IMR-90 (cell line): ENCODE data around the gene MATK.

ENCODE experiments used
- BHLHE40 ChIP-seq: fragments of 150-350 bp; IDR thresholded peaks from 2 replicates; pipeline ENCODE4 v1.6.1; 2016; ENCODE audit warnings: mild to moderate bottlenecking, low read depth, low read length
- CEBPB ChIP-seq: IDR thresholded peaks from 2 replicates; pipeline ENCODE4 v1.6.1; 2012; ENCODE audit warnings: low read depth, low read length, improper control_type of control experiment
- CTCF ChIP-seq: conservative IDR thresholded peaks from 2 replicates; pipeline ENCODE4 v1.5.1; 2012; ENCODE audit warnings: mild to moderate bottlenecking, low read depth, low read length, improper control_type of control experiment
- ELK1 ChIP-seq: fragments of 150-350 bp; IDR thresholded peaks from 2 replicates; pipeline ENCODE4 v1.6.1; 2016; ENCODE audit warnings: low read depth, mild to moderate bottlenecking, low read length, moderate library complexity, borderline replicate concordance
- MAFK ChIP-seq: IDR thresholded peaks from 2 replicates; pipeline ENCODE4 v1.6.1; 2012; ENCODE audit warnings: low read depth, low read length, improper control_type of control experiment
- MXI1 ChIP-seq: IDR thresholded peaks from 2 replicates; pipeline ENCODE4 v1.6.1; 2012; ENCODE audit warnings: low read depth, mild to moderate bottlenecking, low read length, moderate library complexity, borderline replicate concordance
- POLR2A ChIP-seq: IDR thresholded peaks from 2 replicates; pipeline ENCODE4 v1.6.1; 2012; ENCODE audit warnings: mild to moderate bottlenecking, low read depth, low read length
- RAD21 ChIP-seq: IDR thresholded peaks from 2 replicates; pipeline ENCODE4 v1.6.1; 2012; ENCODE audit warnings: low read length, improper control_type of control experiment
- SMC3 ChIP-seq: fragments of 150-350 bp; IDR thresholded peaks from 2 replicates; pipeline ENCODE4 v1.6.1; 2016; ENCODE audit warnings: low read depth, mild to moderate bottlenecking, antibody characterized with exemption, low read length, moderate library complexity

DNA sequence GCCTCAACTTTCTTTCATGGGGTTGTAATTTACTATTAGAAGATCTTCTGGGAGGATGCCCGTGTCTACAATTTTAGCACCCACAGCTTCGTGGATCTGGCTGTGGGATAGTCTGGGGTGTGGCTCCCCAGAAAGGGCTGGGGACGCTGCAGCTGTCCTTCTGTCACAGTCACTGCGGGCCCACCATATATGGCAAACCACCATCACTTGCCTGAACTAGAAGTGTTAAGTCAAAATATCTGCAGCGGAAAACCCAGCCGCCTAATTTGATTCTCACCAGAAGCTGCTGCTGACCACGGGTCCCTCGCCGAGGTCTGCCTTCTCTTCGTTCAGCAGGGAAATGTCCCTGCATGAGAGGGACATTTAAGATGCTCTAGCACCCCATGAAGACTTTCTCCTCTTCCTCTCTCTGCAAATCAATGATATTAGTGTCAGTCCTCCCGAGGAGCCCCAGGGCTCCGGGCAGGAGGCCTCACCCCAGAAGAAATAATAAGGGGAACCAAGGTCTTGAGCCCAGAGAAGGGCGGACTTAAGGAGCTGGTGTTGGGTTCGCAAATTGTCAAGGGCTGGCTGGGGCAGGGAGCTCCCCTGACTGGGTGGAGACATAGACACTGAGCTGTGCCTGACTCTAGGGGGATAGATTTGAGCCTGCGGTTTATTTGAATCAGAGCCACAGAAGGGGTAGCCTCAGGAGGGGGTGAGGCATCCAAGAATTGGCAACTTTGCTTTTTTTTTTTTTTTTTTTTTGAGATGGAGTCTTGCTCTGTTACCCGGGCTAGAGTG, 3.0 kb upstream of the MATK start:
- TF ChIP-seq CTCF (no peak), BHLHE40 (no peak), POLR2A (no peak), CEBPB (no peak), SMC3 (no peak), ELK1 (no peak), MXI1 (no peak), MAFK (no peak), RAD21 (no peak)
